HepG2 (cell line): ENCODE results near the gene CTF1. TPM values are rescaled to one million over a fixed set of nuclear protein-coding genes. Genes with fewer than 3 reads are reported as not detected.

Experiments used
- ESRRA ChIP-seq: sonication (generic); formaldehyde crosslinking; IDR thresholded peaks from 2 replicates; pipeline ENCODE4 v1.5.1; 2020; ENCODE audit warnings: mild to moderate bottlenecking, low read depth, missing genetic modification reagents
- GLI4 ChIP-seq: sonication (generic); formaldehyde crosslinking; IDR thresholded peaks from 2 replicates; pipeline ENCODE4 v1.5.1; 2020; ENCODE audit warnings: missing genetic modification reagents, mild to moderate bottlenecking, moderate library complexity, borderline replicate concordance
- RNF219 ChIP-seq: sonication (generic); formaldehyde crosslinking; IDR thresholded peaks from 2 replicates; pipeline ENCODE4 v1.5.0; 2020; ENCODE audit warnings: mild to moderate bottlenecking, missing genetic modification reagents
- SNAI1 ChIP-seq: sonication (generic); formaldehyde crosslinking; IDR thresholded peaks from 2 replicates; pipeline ENCODE4 v1.5.0; 2020; ENCODE audit warnings: mild to moderate bottlenecking, missing genetic modification reagents, borderline replicate concordance
- STAG1 ChIP-seq: sonication (generic); formaldehyde crosslinking; IDR thresholded peaks from 2 replicates; pipeline ENCODE4 v1.4.0; 2020; ENCODE audit warnings: missing genetic modification reagents
- ZBTB2 ChIP-seq: sonication (generic); formaldehyde crosslinking; IDR thresholded peaks from 2 replicates; pipeline ENCODE4 v1.8.0; 2022; ENCODE audit warnings: low read depth, missing genetic modification reagents
- ZNF12 ChIP-seq: sonication (generic); formaldehyde crosslinking; IDR thresholded peaks from 2 replicates; pipeline ENCODE4 v1.5.0; 2020; ENCODE audit warnings: missing genetic modification reagents
- ZNF33B ChIP-seq: sonication (generic); formaldehyde crosslinking; IDR thresholded peaks from 2 replicates; pipeline ENCODE4 v1.5.1; 2020; ENCODE audit warnings: mild to moderate bottlenecking, missing genetic modification reagents
- ZNF383 ChIP-seq: sonication (generic); formaldehyde crosslinking; IDR thresholded peaks from 2 replicates; pipeline ENCODE4 v1.4.0; 2020; ENCODE audit warnings: missing genetic modification reagents, mild to moderate bottlenecking, borderline replicate concordance
- ZNF446 ChIP-seq: sonication (generic); formaldehyde crosslinking; IDR thresholded peaks from 2 replicates; pipeline ENCODE4 v1.5.0; 2020; ENCODE audit warnings: mild to moderate bottlenecking, missing genetic modification reagents
- ZNF510 ChIP-seq: sonication (generic); formaldehyde crosslinking; IDR thresholded peaks from 2 replicates; pipeline ENCODE4 v1.4.0; 2020; ENCODE audit warnings: low read depth, mild to moderate bottlenecking, missing genetic modification reagents
- ZNF562 ChIP-seq: sonication (generic); formaldehyde crosslinking; IDR thresholded peaks from 2 replicates; pipeline ENCODE4 v1.8.0; 2022; ENCODE audit warnings: missing genetic modification reagents, borderline replicate concordance
- ZNF569 ChIP-seq: sonication (generic); formaldehyde crosslinking; IDR thresholded peaks from 2 replicates; pipeline ENCODE4 v1.5.0; 2020; ENCODE audit warnings: mild to moderate bottlenecking, missing genetic modification reagents, moderate library complexity, borderline replicate concordance
- ZNF615 ChIP-seq: sonication (generic); formaldehyde crosslinking; IDR thresholded peaks from 2 replicates; pipeline ENCODE4 v1.5.0; 2020; ENCODE audit warnings: mild to moderate bottlenecking, missing genetic modification reagents, borderline replicate concordance
- ZNF616 ChIP-seq: sonication (generic); formaldehyde crosslinking; IDR thresholded peaks from 2 replicates; pipeline ENCODE4 v1.5.0; 2020; ENCODE audit warnings: low read depth, mild to moderate bottlenecking, missing genetic modification reagents
- polyA plus RNA-seq, 8 experiments: library from polyadenylated mRNA; depleted of rRNA in 3 of 8; stranded (reverse) in 7 of 8; unstranded in 1 of 8; fragments of >200 nt; fragmentation: Illumina TruSeq in 4 of 8; extraction: Trizol in 4 of 8; gene quantifications; 2 replicates each; pipeline versions ENCODE4 v1.2.1 to v1.2.3, GENCODE V29; 2011 to 2016; ENCODE audit warnings: low read depth in 4 of 8, missing spikeins in 1 of 8, mixed read lengths in 1 of 8; ENCODE audit not compliant: insufficient read depth in 1 of 8
- total RNA-seq, 5 experiments: library from RNA; depleted of rRNA; stranded (reverse); fragments of >200 nt; fragmentation: Illumina TruSeq; extraction: Trizol; gene quantifications; 2 replicates each; pipeline ENCODE4 v1.2.3, GENCODE V29; 2016; ENCODE audit warnings: low read depth in 1 of 5
- TF ChIP-seq, protein P1 (sequence below): sonication (generic); formaldehyde crosslinking; IDR thresholded peaks from 2 replicates; pipeline ENCODE4 v1.4.0; 2020; ENCODE audit warnings: mild to moderate bottlenecking, missing genetic modification reagents
- TF ChIP-seq, protein P2 (sequence below): sonication (generic); formaldehyde crosslinking; IDR thresholded peaks from 2 replicates; pipeline ENCODE4 v1.4.0; 2020; ENCODE audit warnings: mild to moderate bottlenecking, missing genetic modification reagents

Gene CTF1
- total and polyA plus RNA-seq, 2 of the 13 experiments (the other 11 are each of a cell fraction or from before 2014, with no cell fraction given): 0.13 to 1.8 TPM

- 0 out of 2 replicates have a peak, but pooled peaks have one; percentile 10 for TF ChIP-seq ZNF383
- peak; percentile 83; the same call in 1 of the 2 replicates for TF ChIP-seq GLI4 (CRISPR knock-in tag)
- TF ChIP-seq, protein P1, sequence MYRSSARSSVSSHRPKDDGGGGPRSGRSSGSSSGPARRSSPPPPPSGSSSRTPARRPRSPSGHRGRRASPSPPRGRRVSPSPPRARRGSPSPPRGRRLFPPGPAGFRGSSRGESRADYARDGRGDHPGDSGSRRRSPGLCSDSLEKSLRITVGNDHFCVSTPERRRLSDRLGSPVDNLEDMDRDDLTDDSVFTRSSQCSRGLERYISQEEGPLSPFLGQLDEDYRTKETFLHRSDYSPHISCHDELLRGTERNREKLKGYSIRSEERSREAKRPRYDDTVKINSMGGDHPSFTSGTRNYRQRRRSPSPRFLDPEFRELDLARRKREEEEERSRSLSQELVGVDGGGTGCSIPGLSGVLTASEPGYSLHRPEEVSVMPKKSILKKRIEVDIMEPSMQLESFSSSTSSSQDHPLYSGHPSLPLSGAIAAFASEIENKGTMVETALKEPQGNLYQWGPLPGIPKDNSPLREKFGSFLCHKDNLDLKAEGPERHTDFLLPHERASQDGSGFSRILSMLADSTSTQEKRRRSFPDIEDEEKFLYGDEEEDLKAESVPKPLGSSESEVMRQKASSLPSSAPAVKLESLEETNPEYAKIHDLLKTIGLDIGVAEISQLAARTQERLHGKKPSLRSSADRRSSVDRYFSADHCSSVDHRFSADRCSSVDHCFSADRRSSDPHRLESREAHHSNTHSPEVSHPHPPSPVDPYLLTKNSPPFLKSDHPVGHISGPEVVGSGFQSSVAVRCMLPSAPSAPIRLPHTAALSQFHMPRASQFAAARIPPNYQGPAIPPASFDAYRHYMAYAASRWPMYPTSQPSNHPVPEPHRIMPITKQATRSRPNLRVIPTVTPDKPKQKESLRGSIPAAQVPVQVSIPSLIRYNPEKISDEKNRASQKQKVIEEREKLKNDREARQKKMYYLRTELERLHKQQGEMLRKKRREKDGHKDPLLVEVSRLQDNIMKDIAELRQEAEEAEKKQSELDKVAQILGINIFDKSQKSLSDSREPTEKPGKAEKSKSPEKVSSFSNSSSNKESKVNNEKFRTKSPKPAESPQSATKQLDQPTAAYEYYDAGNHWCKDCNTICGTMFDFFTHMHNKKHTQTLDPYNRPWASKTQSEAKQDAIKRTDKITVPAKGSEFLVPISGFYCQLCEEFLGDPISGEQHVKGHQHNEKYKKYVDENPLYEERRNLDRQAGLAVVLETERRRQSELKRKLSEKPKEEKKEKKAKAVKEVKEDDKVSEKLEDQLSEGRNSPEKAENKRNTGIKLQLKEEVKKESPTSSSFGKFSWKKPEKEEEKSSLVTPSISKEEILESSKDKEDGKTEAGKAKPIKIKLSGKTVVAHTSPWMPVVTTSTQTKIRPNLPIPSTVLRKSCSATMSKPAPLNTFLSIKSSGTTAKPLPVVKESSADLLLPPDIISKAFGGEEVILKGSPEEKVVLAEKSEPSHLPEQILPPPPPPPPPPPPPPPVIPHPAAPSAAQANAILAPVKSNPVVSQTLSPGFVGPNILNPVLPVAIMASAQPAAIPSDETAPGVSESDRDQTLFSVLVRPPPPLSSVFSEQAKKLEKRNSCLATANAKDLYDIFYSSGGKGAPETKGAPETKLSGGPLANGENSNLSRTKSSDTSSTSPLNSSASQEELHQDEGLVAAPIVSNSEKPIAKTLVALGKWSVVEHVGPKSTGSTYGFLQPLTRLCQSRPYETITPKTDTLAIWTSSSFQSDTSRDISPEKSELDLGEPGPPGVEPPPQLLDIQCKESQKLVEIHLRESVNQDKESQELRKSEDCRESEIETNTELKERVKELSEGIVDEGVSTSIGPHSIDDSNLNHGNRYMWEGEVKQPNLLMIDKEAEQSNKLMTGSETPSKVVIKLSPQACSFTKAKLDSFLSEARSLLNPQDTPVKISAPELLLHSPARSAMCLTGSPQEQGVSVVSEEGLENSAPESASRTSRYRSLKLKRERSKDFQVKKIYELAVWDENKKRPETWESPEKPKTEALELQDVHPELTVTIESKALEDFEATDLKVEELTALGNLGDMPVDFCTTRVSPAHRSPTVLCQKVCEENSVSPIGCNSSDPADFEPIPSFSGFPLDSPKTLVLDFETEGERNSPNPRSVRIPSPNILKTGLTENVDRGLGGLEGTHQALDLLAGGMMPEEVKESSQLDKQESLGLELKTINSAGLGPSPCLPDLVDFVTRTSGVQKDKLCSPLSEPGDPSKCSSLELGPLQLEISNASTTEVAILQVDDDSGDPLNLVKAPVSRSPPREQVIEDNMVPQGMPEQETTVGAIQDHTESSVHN (CRISPR knock-in tag): no peak
- no peak for TF ChIP-seq ESRRA
- TF ChIP-seq, protein P2, sequence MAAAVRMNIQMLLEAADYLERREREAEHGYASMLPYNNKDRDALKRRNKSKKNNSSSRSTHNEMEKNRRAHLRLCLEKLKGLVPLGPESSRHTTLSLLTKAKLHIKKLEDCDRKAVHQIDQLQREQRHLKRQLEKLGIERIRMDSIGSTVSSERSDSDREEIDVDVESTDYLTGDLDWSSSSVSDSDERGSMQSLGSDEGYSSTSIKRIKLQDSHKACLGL (CRISPR knock-in tag): no peak
- no peak for TF ChIP-seq ZNF562 (CRISPR knock-in tag)
- peak; percentile 25 for TF ChIP-seq ZNF33B
- TF ChIP-seq ZNF569 (CRISPR knock-in tag): no peak
- TF ChIP-seq ZNF615: peak; percentile 75; the same call in 1 of the 2 replicates
- peak; percentile 67; the same call in 1 of the 2 replicates for TF ChIP-seq ZBTB2 (CRISPR knock-in tag)
- no peak for TF ChIP-seq RNF219
- TF ChIP-seq ZNF616: no peak
- 0 out of 2 replicates have a peak, but pooled peaks have one; percentile 26 for TF ChIP-seq ZNF510 (CRISPR knock-in tag)
- TF ChIP-seq STAG1 (CRISPR knock-in tag): no peak
- no peak for TF ChIP-seq ZNF446
- no peak for TF ChIP-seq SNAI1
- no peak for TF ChIP-seq ZNF12 (CRISPR knock-in tag)
Observed at GRCh38 chr16:30896261-30896888, at the start of gene CTF1 (continued).
